Effector CD8-positive, alpha-beta T cell (primary cell): ENCODE measurements around the gene RSPO3.
"Not testable (repeated sequence)": the region's sequence is repeated elsewhere in the genome, so short reads cannot be mapped to it uniquely, and the experiment has no call there.

Source experiments
- DNase-seq: peaks from one replicate; lab custom pipeline; 2025; lab: John Stamatoyannopoulos, UW

Gene RSPO3

GRCh38 chr6:127204281-127204680 is 85.8 kb downstream of the RSPO3 start:
- DNase-seq, result no peak

GRCh38 chr6:127205036-127205435 is 86.6 kb downstream of the RSPO3 start:
- DNase-seq, result no peak

- no peak for DNase-seq
Measured at GRCh38 chr6:127206531-127207095, 88.1 kb downstream of the RSPO3 start.

GRCh38 chr6:127207591-127208120 is 89.2 kb downstream of the RSPO3 start:
- no peak for DNase-seq

GRCh38 chr6:127210725-127211124 is 92.3 kb downstream of the RSPO3 start:
- DNase-seq, result no peak

- no peak for DNase-seq
Measured at GRCh38 chr6:127212376-127212775, 93.9 kb downstream of the RSPO3 start.

GRCh38 chr6:127214032-127214431 is 95.6 kb downstream of the RSPO3 start:
- not testable (repeated sequence) for DNase-seq

- not testable (repeated sequence) for DNase-seq
Measured at GRCh38 chr6:127214531-127214930, 96.1 kb downstream of the RSPO3 start.

- DNase-seq, result no peak
Measured at GRCh38 chr6:127215931-127216330, 97.5 kb downstream of the RSPO3 start.

GRCh38 chr6:127216810-127217789 is 98.6 kb downstream of the RSPO3 start:
- no peak for DNase-seq

- DNase-seq, result no peak
Measured at GRCh38 chr6:127219869-127220268, 101.4 kb downstream of the RSPO3 start.

- DNase-seq, result no peak
Measured at GRCh38 chr6:127221201-127221600, 102.7 kb downstream of the RSPO3 start.

GRCh38 chr6:127222418-127222817 is 103.9 kb downstream of the RSPO3 start:
- no peak for DNase-seq

- DNase-seq, result no peak
Measured at GRCh38 chr6:127225497-127225896, 107.0 kb downstream of the RSPO3 start.

- not testable (repeated sequence) for DNase-seq
Measured at GRCh38 chr6:127233819-127234218, 115.3 kb downstream of the RSPO3 start.

- no peak for DNase-seq
Measured at GRCh38 chr6:127243501-127243900, 125.0 kb downstream of the RSPO3 start.
